K562 (cell line): ENCODE results near the gene WASHC4. TPM values are rescaled to one million over a fixed set of nuclear protein-coding genes. Genes with fewer than 3 reads are reported as not detected.

Source experiments
- CBX1 ChIP-seq: sonication (generic); IDR thresholded peaks from 2 replicates; pipeline ENCODE4 v1.6.1; 2016; ENCODE audit warnings: antibody characterized with exemption, low read depth, mild to moderate bottlenecking
- CREM ChIP-seq: IDR thresholded peaks from 2 replicates; pipeline ENCODE4 v1.6.1; 2014; ENCODE audit warnings: antibody characterized with exemption, low read depth
- KAT7 ChIP-seq: sonication (generic); formaldehyde crosslinking; IDR thresholded peaks from 2 replicates; pipeline ENCODE4 v1.8.0; 2022; ENCODE audit warnings: missing genetic modification reagents, mild to moderate bottlenecking, borderline replicate concordance
- NRF1 ChIP-seq, 2 experiments: fragments of 450-650 bp; IDR thresholded peaks in 1 of 2; conservative IDR thresholded peaks in 1 of 2; 2 replicates each; pipeline ENCODE4 v1.6.1; 2014; ENCODE audit warnings: mild to moderate bottlenecking in 2 of 2
- POLR2A ChIP-seq: fragments of 450-650 bp; conservative IDR thresholded peaks from 2 replicates; pipeline ENCODE4 v1.6.1; 2016
- ZBTB33 ChIP-seq: sonication (generic); formaldehyde crosslinking; IDR thresholded peaks from 2 replicates; pipeline ENCODE4 v1.8.1; 2023; ENCODE audit warnings: mild to moderate bottlenecking, missing genetic modification reagents
- polyA plus RNA-seq, 8 experiments: library from polyadenylated mRNA; depleted of rRNA in 4 of 8; stranded (reverse) in 5 of 8; unstranded in 3 of 8; fragments of >200 nt; fragmentation: Nextera tagmentation in 2 of 8; fragmentation: Illumina TruSeq in 1 of 8; extraction: Ambion mirVana in 2 of 8; extraction: Trizol in 1 of 8; gene quantifications; 2 replicates each; pipeline versions ENCODE4 v1.2.1 to v1.2.3, GENCODE V29; 2011 to 2014; ENCODE audit warnings: inconsistent platforms in 1 of 8, missing spikeins in 1 of 8
- total RNA-seq, 7 experiments: library from RNA; depleted of rRNA in 6 of 7; stranded (reverse); fragments of >200 nt in 6 of 7; fragmentation: Illumina TruSeq in 2 of 7; extraction: Trizol in 2 of 7; gene quantifications; 2 replicates each; pipeline versions ENCODE4 v1.2.1 to v1.2.3, GENCODE V29; 2011 to 2021; ENCODE audit warnings: low replicate concordance in 1 of 7
- TF ChIP-seq, protein P1 (sequence below), 2 experiments: IDR thresholded peaks; 2 replicates each; pipeline ENCODE4 v1.6.1; 2011; ENCODE audit warnings: borderline replicate concordance in 1 of 2, control low read depth in 1 of 2, low read depth in 1 of 2, low read length in 1 of 2, mild to moderate bottlenecking in 1 of 2, mixed read lengths in 1 of 2, moderate library complexity in 1 of 2; ENCODE audit not compliant: insufficient read depth in 1 of 2, insufficient read length in 1 of 2, poor library complexity in 1 of 2, severe bottlenecking in 1 of 2; ENCODE audit errors: extremely low read depth in 1 of 2
- TF ChIP-seq, protein P2 (sequence below), 2 experiments: IDR thresholded peaks; 2 replicates each; pipeline ENCODE4 v1.6.1; 2012; ENCODE audit warnings: improper control_type of control experiment in 2 of 2, low read depth in 2 of 2, low read length in 2 of 2, borderline replicate concordance in 1 of 2

Gene WASHC4
- total and polyA plus RNA-seq, 9 of the 15 experiments (the other 6 are each of a cell fraction or from before 2014, with no cell fraction given) = 12.5 to 38.5 (median 21.3) TPM

DNA sequence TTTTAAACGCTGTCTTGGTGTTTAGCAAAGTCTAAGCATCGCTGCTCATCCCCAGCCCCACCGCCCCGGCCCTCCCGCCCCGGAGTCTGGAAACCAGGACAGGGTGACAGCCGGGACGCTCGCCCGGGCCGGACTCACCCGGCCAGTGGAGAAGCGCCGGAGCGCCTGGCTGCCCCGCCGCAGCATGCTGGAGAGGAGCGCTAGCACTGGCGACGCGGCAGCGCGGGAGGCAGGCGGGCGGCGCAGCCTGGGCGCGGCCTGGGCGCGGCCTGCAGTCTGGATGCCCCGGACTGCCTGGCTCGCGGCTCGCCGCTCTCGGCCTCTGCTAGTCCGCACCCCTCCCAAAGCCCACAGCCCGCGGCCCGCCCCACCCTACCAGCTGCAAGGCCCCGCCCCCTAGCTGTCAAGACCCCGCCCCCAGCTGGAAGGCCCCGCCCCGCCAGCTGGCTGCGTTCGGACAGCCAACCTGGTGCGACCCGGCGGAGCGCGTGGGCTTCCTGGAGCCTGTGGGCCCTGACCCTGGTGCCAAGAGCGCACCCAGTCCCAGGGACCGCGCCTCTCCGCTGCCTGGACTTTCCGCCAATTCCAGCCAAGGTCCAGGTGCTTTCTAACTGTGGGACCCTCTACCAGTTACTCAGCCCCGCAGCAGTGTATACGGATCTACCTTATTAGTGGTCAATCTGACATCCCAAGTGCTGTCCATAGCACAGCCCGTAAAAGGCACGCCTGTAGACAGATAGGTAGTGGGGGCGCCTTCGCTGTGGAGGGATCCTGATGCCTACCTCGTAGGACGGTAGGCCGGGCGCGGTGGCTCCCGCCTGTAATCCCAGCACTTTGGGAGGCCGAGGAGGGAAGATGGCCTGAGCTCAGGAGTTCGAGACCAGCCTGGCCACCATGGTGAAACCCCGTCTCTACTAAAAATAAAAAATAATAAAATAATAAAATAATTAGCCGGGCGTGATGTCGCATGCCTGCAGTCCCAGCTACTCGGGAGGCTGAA lies 23.0 kb upstream of the WASHC4 start, which contains the start of gene ALDH1L2 (continued):
- peak; percentile 81; the same call in 1 of the 2 replicates for TF ChIP-seq ZBTB33 (CRISPR knock-in tag)
- TF ChIP-seq, protein P1, sequence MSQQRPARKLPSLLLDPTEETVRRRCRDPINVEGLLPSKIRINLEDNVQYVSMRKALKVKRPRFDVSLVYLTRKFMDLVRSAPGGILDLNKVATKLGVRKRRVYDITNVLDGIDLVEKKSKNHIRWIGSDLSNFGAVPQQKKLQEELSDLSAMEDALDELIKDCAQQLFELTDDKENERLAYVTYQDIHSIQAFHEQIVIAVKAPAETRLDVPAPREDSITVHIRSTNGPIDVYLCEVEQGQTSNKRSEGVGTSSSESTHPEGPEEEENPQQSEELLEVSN (IDR thresholded peaks at IDR 0.05; ENCODE audit: borderline replicate concordance in 1 of 2, extremely low read depth in 1 of 2, insufficient read depth in 1 of 2, insufficient read length in 1 of 2, low read depth in 1 of 2, low read length in 1 of 2, poor library complexity in 1 of 2, severe bottlenecking in 1 of 2) = peak; percentile 77 to 96
- TF ChIP-seq, protein P2, sequence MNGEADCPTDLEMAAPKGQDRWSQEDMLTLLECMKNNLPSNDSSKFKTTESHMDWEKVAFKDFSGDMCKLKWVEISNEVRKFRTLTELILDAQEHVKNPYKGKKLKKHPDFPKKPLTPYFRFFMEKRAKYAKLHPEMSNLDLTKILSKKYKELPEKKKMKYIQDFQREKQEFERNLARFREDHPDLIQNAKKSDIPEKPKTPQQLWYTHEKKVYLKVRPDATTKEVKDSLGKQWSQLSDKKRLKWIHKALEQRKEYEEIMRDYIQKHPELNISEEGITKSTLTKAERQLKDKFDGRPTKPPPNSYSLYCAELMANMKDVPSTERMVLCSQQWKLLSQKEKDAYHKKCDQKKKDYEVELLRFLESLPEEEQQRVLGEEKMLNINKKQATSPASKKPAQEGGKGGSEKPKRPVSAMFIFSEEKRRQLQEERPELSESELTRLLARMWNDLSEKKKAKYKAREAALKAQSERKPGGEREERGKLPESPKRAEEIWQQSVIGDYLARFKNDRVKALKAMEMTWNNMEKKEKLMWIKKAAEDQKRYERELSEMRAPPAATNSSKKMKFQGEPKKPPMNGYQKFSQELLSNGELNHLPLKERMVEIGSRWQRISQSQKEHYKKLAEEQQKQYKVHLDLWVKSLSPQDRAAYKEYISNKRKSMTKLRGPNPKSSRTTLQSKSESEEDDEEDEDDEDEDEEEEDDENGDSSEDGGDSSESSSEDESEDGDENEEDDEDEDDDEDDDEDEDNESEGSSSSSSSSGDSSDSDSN (IDR thresholded peaks at IDR 0.05; ENCODE audit: borderline replicate concordance in 1 of 2, low read depth in 2 of 2, low read length in 2 of 2) = peak in 1 of 2 experiments; percentile 55; a peak in 1 of 4 replicates
- 0 out of 2 replicates have a peak, but pooled peaks have one; percentile 45 for TF ChIP-seq CBX1
- peak in 1 of 2 experiments; percentile 26; a peak in 2 of 4 replicates for TF ChIP-seq NRF1 (conservative IDR thresholded peaks at IDR 0.05 in 1 of 2, IDR thresholded peaks at IDR 0.05 in 1 of 2)
- peak; percentile 34; the same call in 1 of the 2 replicates for TF ChIP-seq CREM
- TF ChIP-seq POLR2A = 0 out of 2 replicates have a peak, but pooled peaks have one; percentile 25
- 0 out of 2 replicates have a peak, but pooled peaks have one; percentile 18 for TF ChIP-seq KAT7 (CRISPR knock-in tag)
